ENCODE results near the gene MBP.

The MBP gene

GRCh38 chr18:77164763-77165485 is 32.3 kb upstream of the MBP start:
- Histone ChIP-seq H3K27ac (ENCODE audit: low read depth, low read length, severe bottlenecking) (no peak overlapping the region), H3K9me3 (ENCODE audit: control insufficient read depth, low read length) (no peaks in the 10 kb centered on the region), H3K4me1 (ENCODE audit: control insufficient read depth, insufficient read depth, low read length, poor library complexity, severe bottlenecking) (no peaks in the 10 kb centered on the region), H3K36me3 (ENCODE audit: control insufficient read depth, insufficient read depth, low read length) (no peaks in the 10 kb centered on the region), H3K4me3 (ENCODE audit: extremely low read depth, insufficient read depth, low read length, poor library complexity, severe bottlenecking) (no peak overlapping the region)
- 96 to 97% methylated on average over 19 to 20 of the region's 20 CpGs for WGBS, 2 experiments (ENCODE audit: insufficient coverage in 2 of 2)

GRCh38 chr18:77164026-77164425 is 31.4 kb upstream of the MBP start:
- Histone ChIP-seq H3K27ac (ENCODE audit: low read depth, low read length, severe bottlenecking) (no peak overlapping the region), H3K9me3 (ENCODE audit: control insufficient read depth, low read length) (no peaks in the 10 kb centered on the region), H3K36me3 (ENCODE audit: control insufficient read depth, insufficient read depth, low read length) (no peaks in the 10 kb centered on the region), H3K4me1 (ENCODE audit: control insufficient read depth, insufficient read depth, low read length, poor library complexity, severe bottlenecking) (no peaks in the 10 kb centered on the region), H3K4me3 (ENCODE audit: extremely low read depth, insufficient read depth, low read length, poor library complexity, severe bottlenecking) (no peak overlapping the region)
- WGBS, 2 experiments (ENCODE audit: insufficient coverage in 2 of 2), result 94 to 100% methylated on average over 11 to 13 of the region's 13 CpGs

- Histone ChIP-seq H3K4me1 (ENCODE audit: control insufficient read depth, insufficient read depth, low read length, poor library complexity, severe bottlenecking) (no peaks in the 10 kb centered on the region), H3K9me3 (ENCODE audit: control insufficient read depth, low read length) (no peaks in the 10 kb centered on the region), H3K36me3 (ENCODE audit: control insufficient read depth, insufficient read depth, low read length) (no peaks in the 10 kb centered on the region), H3K4me3 (ENCODE audit: extremely low read depth, insufficient read depth, low read length, poor library complexity, severe bottlenecking) (no peak overlapping the region), H3K27ac (ENCODE audit: low read depth, low read length, severe bottlenecking) (no peak overlapping the region)
- 88 to 96% methylated on average over 4 to 7 of the region's 8 CpGs for WGBS, 2 experiments (ENCODE audit: insufficient coverage in 2 of 2)
These were observed 30.0 kb upstream of the MBP start for GRCh38 chr18:77162580-77162979.

- no peaks in the 10 kb centered on the region for H3K36me3 ChIP-seq (ENCODE audit: control insufficient read depth, insufficient read depth, low read length)
- H3K9me3 ChIP-seq (ENCODE audit: control insufficient read depth, low read length), result no peaks in the 10 kb centered on the region
- H3K27ac ChIP-seq (ENCODE audit: low read depth, low read length, severe bottlenecking), result no peak overlapping the region
- H3K4me1 ChIP-seq (ENCODE audit: control insufficient read depth, insufficient read depth, low read length, poor library complexity, severe bottlenecking), result no peaks in the 10 kb centered on the region
- 0 to 50% methylated on average over 1 to 2 of the region's 5 CpGs for WGBS, 2 experiments (ENCODE audit: insufficient coverage in 2 of 2)
- H3K4me3 ChIP-seq (ENCODE audit: extremely low read depth, insufficient read depth, low read length, poor library complexity, severe bottlenecking), result no peak overlapping the region
These were observed 29.4 kb upstream of the MBP start for GRCh38 chr18:77161961-77162360.

- Histone ChIP-seq H3K36me3 (ENCODE audit: control insufficient read depth, insufficient read depth, low read length) (no peaks in the 10 kb centered on the region), H3K4me1 (ENCODE audit: control insufficient read depth, insufficient read depth, low read length, poor library complexity, severe bottlenecking) (no peaks in the 10 kb centered on the region), H3K9me3 (ENCODE audit: control insufficient read depth, low read length) (no peaks in the 10 kb centered on the region), H3K27ac (ENCODE audit: low read depth, low read length, severe bottlenecking) (no peak overlapping the region), H3K4me3 (ENCODE audit: extremely low read depth, insufficient read depth, low read length, poor library complexity, severe bottlenecking) (no peak overlapping the region)
- 76 to 82% methylated on average over 4 of the region's 7 CpGs for WGBS, 2 experiments (ENCODE audit: insufficient coverage in 2 of 2)
These were observed 28.8 kb upstream of the MBP start for GRCh38 chr18:77161383-77161782.

- Histone ChIP-seq H3K4me1 (ENCODE audit: control insufficient read depth, insufficient read depth, low read length, poor library complexity, severe bottlenecking) (no peaks in the 10 kb centered on the region), H3K9me3 (ENCODE audit: control insufficient read depth, low read length) (peaks cover under 1% of the 10 kb centered on the region), H3K4me3 (ENCODE audit: extremely low read depth, insufficient read depth, low read length, poor library complexity, severe bottlenecking) (no peak overlapping the region), H3K27ac (ENCODE audit: low read depth, low read length, severe bottlenecking) (no peak overlapping the region), H3K36me3 (ENCODE audit: control insufficient read depth, insufficient read depth, low read length) (no peaks in the 10 kb centered on the region)
- 26 to 42% methylated on average over 5 to 6 of the region's 11 CpGs for WGBS, 2 experiments (ENCODE audit: insufficient coverage in 2 of 2)
These were observed 27.9 kb upstream of the MBP start for GRCh38 chr18:77160515-77160914.

- H3K27ac ChIP-seq (ENCODE audit: low read depth, low read length, severe bottlenecking), result no peak overlapping the region
- no peaks in the 10 kb centered on the region for H3K4me1 ChIP-seq (ENCODE audit: control insufficient read depth, insufficient read depth, low read length, poor library complexity, severe bottlenecking)
- H3K9me3 ChIP-seq (ENCODE audit: control insufficient read depth, low read length), result peaks cover 4% of the 10 kb centered on the region
- 87 to 93% methylated on average over 3 to 4 of the region's 4 CpGs for WGBS, 2 experiments (ENCODE audit: insufficient coverage in 2 of 2)
- H3K4me3 ChIP-seq (ENCODE audit: extremely low read depth, insufficient read depth, low read length, poor library complexity, severe bottlenecking), result no peak overlapping the region
- no peaks in the 10 kb centered on the region for H3K36me3 ChIP-seq (ENCODE audit: control insufficient read depth, insufficient read depth, low read length)
These were observed 24.7 kb upstream of the MBP start for GRCh38 chr18:77157312-77157711.

GRCh38 chr18:77155031-77155430 is 22.4 kb upstream of the MBP start:
- Histone ChIP-seq H3K27ac (ENCODE audit: low read depth, low read length, severe bottlenecking) (no peak overlapping the region), H3K9me3 (ENCODE audit: control insufficient read depth, low read length) (peaks cover 4% of the 10 kb centered on the region), H3K36me3 (ENCODE audit: control insufficient read depth, insufficient read depth, low read length) (no peaks in the 10 kb centered on the region), H3K4me3 (ENCODE audit: extremely low read depth, insufficient read depth, low read length, poor library complexity, severe bottlenecking) (no peak overlapping the region), H3K4me1 (ENCODE audit: control insufficient read depth, insufficient read depth, low read length, poor library complexity, severe bottlenecking) (no peaks in the 10 kb centered on the region)
- WGBS, 2 experiments (ENCODE audit: insufficient coverage in 2 of 2), result 87% methylated on average over 16 to 17 of the region's 17 CpGs

GRCh38 chr18:77153404-77153803 is 20.8 kb upstream of the MBP start:
- H3K9me3 ChIP-seq (ENCODE audit: control insufficient read depth, low read length), result peaks cover 4% of the 10 kb centered on the region
- 67 to 86% methylated on average over 1 to 3 of the region's 6 CpGs for WGBS, 2 experiments (ENCODE audit: insufficient coverage in 2 of 2)
- no peaks in the 10 kb centered on the region for H3K4me1 ChIP-seq (ENCODE audit: control insufficient read depth, insufficient read depth, low read length, poor library complexity, severe bottlenecking)
- H3K27ac ChIP-seq (ENCODE audit: low read depth, low read length, severe bottlenecking), result no peak overlapping the region
- no peak overlapping the region for H3K4me3 ChIP-seq (ENCODE audit: extremely low read depth, insufficient read depth, low read length, poor library complexity, severe bottlenecking)
- no peaks in the 10 kb centered on the region for H3K36me3 ChIP-seq (ENCODE audit: control insufficient read depth, insufficient read depth, low read length)

- no peaks in the 10 kb centered on the region for H3K4me1 ChIP-seq (ENCODE audit: control insufficient read depth, insufficient read depth, low read length, poor library complexity, severe bottlenecking)
- 87 to 94% methylated on average over 12 to 16 of the region's 22 CpGs for WGBS, 2 experiments (ENCODE audit: insufficient coverage in 2 of 2)
- H3K36me3 ChIP-seq (ENCODE audit: control insufficient read depth, insufficient read depth, low read length), result no peaks in the 10 kb centered on the region
- no peak overlapping the region for H3K27ac ChIP-seq (ENCODE audit: low read depth, low read length, severe bottlenecking)
- H3K4me3 ChIP-seq (ENCODE audit: extremely low read depth, insufficient read depth, low read length, poor library complexity, severe bottlenecking), result no peak overlapping the region
- peaks cover 4% of the 10 kb centered on the region for H3K9me3 ChIP-seq (ENCODE audit: control insufficient read depth, low read length)
These were observed 19.4 kb upstream of the MBP start for GRCh38 chr18:77151772-77152520.

Measured in mesodermal cell (in vitro differentiated cells).